ENCODE measurements around the gene DCAF6. TPM values are rescaled to one million over a fixed set of nuclear protein-coding genes. Genes with fewer than 3 reads are reported as not detected.

DCAF6 gene
- total and polyA plus RNA-seq, 4 donors = 19.7 to 120 (median 28.2) TPM

DNA sequence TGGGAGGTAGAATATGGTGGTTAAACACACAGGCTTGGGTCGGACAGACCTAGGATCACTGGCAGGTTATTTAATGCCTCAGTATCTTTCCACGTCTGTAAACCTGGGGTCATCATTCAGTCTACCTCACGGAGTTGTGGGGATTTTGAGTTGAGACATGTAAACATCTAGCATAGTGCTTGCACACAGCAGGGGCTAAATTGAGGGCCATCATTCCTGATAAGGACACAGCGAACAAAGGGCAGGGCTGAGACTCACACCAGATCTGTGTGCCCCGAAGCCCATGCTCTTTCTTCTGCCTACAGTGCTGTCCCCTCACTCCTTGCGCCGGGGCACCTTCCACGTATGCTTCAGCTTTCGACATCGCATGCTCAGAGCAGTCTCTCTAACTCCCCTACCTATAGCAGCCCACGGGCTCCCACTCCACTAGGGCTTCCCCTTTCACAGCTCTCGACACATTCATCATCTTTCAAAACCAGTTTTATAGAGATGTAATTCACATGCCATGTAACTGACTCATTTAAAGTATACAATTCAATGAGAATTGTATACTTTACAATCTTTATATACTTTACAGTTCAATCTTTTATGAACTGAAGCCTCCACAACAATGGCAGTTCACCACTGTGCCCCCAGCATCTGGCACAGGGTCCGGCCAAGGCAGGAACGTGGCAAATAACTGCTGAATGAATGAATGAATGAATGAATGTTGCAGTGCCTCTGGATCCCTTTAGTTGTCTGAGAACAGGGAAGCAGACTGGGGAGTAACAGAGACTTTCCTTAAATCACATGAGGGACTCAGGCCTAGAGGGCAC is 152.2 kb downstream of the DCAF6 start:
- H3K9me3 ChIP-seq (ENCODE audit: control insufficient read depth in 4 of 4, insufficient read depth in 3 of 4, low read length in 3 of 4) = no peaks in the 10 kb centered on the region
- peaks cover 0 to 17% (median 0%) of the 10 kb centered on the region in 5 donors for H3K4me1 ChIP-seq (ENCODE audit: control insufficient read depth in 5 of 5, insufficient read depth in 5 of 5, low read length in 5 of 5)
- no peak for ATAC-seq (ENCODE audit: insufficient read depth, low FRiP score)
- 86 to 89% methylated on average over 14 of the region's 14 CpGs for WGBS, 2 donors
- H3K4me3 ChIP-seq = no peak overlapping the region
- H3K27ac ChIP-seq (ENCODE audit: low read depth in 1 of 2, low read length in 1 of 2) = no peak overlapping the region
- H3K9ac ChIP-seq (ENCODE audit: insufficient read depth in 1 of 2, low read length in 2 of 2) = no peak overlapping the region
- H3K36me3 ChIP-seq (ENCODE audit: control insufficient read depth in 4 of 4, insufficient read depth in 4 of 4, low read length in 4 of 4) = peaks cover 0 to 20% (median 6%) of the 10 kb centered on the region in 4 donors
- no peak for DNase-seq
- no peak for TF ChIP-seq CTCF (IDR thresholded peaks at IDR 0.05; ENCODE audit: control extremely low read depth, extremely low read depth)
- no peaks in the 10 kb centered on the region for H3K27me3 ChIP-seq (ENCODE audit: control insufficient read depth in 3 of 3, insufficient read depth in 3 of 3, low read length in 2 of 3)

GRCh38 chr1:168089326-168089978 is 153.0 kb downstream of the DCAF6 start:
- H3K4me1 ChIP-seq (ENCODE audit: control insufficient read depth in 5 of 5, insufficient read depth in 5 of 5, low read length in 5 of 5) = peaks cover 0 to 13% (median 0%) of the 10 kb centered on the region in 5 donors
- no peak overlapping the region for H3K27ac ChIP-seq (ENCODE audit: low read depth in 1 of 2, low read length in 1 of 2)
- no peak overlapping the region for H3K4me3 ChIP-seq
- TF ChIP-seq CTCF (IDR thresholded peaks at IDR 0.05; ENCODE audit: control extremely low read depth, extremely low read depth) = no peak
- H3K9me3 ChIP-seq (ENCODE audit: control insufficient read depth in 4 of 4, insufficient read depth in 3 of 4, low read length in 3 of 4) = no peaks in the 10 kb centered on the region
- WGBS, 2 donors = 91 to 93% methylated on average over 13 of the region's 13 CpGs
- peaks cover 0 to 20% (median 6%) of the 10 kb centered on the region in 4 donors for H3K36me3 ChIP-seq (ENCODE audit: control insufficient read depth in 4 of 4, insufficient read depth in 4 of 4, low read length in 4 of 4)
- no peak overlapping the region for H3K9ac ChIP-seq (ENCODE audit: insufficient read depth in 1 of 2, low read length in 2 of 2)
- H3K27me3 ChIP-seq (ENCODE audit: control insufficient read depth in 3 of 3, insufficient read depth in 3 of 3, low read length in 2 of 3) = no peaks in the 10 kb centered on the region
- no peak for ATAC-seq (ENCODE audit: insufficient read depth, low FRiP score)
- no peak for DNase-seq

GRCh38 chr1:168089979-168090337 is 153.5 kb downstream of the DCAF6 start:
- ATAC-seq (ENCODE audit: insufficient read depth, low FRiP score) (no peak), DNase-seq (no peak)
- H3K9me3 ChIP-seq (ENCODE audit: control insufficient read depth in 4 of 4, insufficient read depth in 3 of 4, low read length in 3 of 4) = no peaks in the 10 kb centered on the region
- WGBS, 2 donors = 93 to 95% methylated on average over 2 of the region's 2 CpGs
- H3K36me3 ChIP-seq (ENCODE audit: control insufficient read depth in 4 of 4, insufficient read depth in 4 of 4, low read length in 4 of 4) = peaks cover 0 to 18% (median 7%) of the 10 kb centered on the region in 4 donors
- no peak overlapping the region for H3K9ac ChIP-seq (ENCODE audit: insufficient read depth in 1 of 2, low read length in 2 of 2)
- no peaks in the 10 kb centered on the region for H3K27me3 ChIP-seq (ENCODE audit: control insufficient read depth in 3 of 3, insufficient read depth in 3 of 3, low read length in 2 of 3)
- no peak overlapping the region for H3K4me3 ChIP-seq
- no peak for TF ChIP-seq CTCF (IDR thresholded peaks at IDR 0.05; ENCODE audit: control extremely low read depth, extremely low read depth)
- H3K4me1 ChIP-seq (ENCODE audit: control insufficient read depth in 5 of 5, insufficient read depth in 5 of 5, low read length in 5 of 5) = peaks cover 0 to 8% (median 0%) of the 10 kb centered on the region in 5 donors
- H3K27ac ChIP-seq (ENCODE audit: low read depth in 1 of 2, low read length in 1 of 2) = no peak overlapping the region

All from lung (tissue), 12 donors.